Inflammatory macrophage (primary cell): ENCODE results near the gene IRAK2.
"Not testable (repeated sequence)": the region's sequence is repeated elsewhere in the genome, so short reads cannot be mapped to it uniquely, and the experiment has no call there.

Source experiments
- DNase-seq, 2 donors: peaks; one replicate each; pipeline ENCODE4 v3.0.0-alpha.2; 2020 to 2022

IRAK2 gene

GRCh38 chr3:10255835-10256234, 91.1 kb downstream of the IRAK2 start:
- DNase-seq: no peak

GRCh38 chr3:10259036-10259435, 94.3 kb downstream of the IRAK2 start:
- no peak for DNase-seq

DNA sequence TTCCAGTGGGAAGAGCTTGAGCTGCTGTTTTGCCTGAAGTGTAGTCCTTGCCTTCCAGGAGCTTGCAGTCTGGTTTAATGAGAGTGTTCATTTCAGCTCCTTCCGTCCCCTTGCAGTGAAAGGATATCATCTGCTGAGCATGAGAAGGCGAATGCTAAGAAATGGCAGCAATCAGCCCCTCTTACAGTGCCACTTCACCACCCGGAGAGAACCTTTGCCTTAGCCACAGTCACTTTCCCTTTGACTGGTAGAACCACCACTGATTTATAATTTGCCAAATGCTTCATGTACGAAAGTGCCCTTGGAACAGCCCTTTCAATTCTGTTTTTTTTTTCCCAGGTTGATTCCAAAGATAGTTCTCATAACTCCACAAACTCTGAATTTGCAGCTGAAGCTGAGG, 95.1 kb downstream of the IRAK2 start:
- no peak for DNase-seq

- no peak for DNase-seq
Observed at GRCh38 chr3:10260211-10260701, 95.5 kb downstream of the IRAK2 start.

DNA sequence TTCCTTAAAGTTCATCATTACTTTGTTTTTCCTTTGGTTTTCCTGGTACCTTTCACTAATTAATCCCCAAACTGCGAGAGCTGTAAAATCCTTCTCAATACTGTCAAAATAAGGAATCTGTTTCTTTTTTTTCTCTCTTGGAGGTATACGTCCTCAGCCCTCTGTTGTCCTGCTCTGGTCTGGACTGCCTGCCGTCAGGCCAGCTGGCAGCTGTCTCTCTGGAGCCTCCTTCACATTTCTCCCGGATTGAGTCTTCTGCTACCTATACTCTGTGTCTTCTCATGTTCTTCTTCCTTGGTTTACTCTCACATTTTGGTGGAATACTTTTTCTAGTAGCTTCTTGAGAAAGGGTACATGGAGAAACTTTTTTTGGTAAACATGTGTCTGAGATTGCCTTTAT, 97.3 kb downstream of the IRAK2 start:
- DNase-seq: no peak

DNA sequence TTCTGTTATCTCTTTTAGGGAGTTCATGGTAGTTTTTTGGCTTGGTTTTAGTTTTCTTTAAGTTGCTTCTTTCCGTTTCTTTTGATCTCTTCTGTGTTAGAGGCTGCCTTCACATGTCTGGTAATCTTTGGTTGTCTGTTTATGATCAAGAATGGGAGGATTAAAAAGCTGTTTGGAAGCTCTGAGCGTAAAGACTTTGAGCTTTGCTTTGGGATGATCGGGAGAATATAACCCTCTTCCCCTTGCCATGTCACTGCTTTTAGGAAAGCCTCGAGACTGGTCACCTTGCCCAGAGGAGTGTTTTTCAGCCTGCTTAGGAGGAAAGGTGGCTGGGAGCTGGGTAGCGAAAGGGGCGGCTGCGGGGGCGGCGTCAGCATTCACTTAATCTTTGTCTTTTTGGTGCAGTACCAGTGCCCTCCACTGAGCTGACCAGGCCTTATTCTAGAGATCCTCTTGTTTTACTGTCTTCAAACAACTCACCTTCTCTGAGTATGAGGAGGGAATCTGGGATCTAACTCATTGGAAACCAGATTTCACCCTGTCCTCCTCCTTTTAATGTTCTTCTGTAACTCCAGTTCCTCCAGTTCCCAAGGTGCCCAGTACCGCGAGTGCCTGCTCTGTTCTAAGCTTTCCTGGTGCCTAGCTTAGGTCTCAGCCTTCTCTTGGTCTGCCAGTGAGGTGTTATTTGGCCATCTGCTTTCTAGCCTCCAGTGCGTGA, 99.1 kb downstream of the IRAK2 start:
- DNase-seq: peak; percentile 24 to 30

DNA sequence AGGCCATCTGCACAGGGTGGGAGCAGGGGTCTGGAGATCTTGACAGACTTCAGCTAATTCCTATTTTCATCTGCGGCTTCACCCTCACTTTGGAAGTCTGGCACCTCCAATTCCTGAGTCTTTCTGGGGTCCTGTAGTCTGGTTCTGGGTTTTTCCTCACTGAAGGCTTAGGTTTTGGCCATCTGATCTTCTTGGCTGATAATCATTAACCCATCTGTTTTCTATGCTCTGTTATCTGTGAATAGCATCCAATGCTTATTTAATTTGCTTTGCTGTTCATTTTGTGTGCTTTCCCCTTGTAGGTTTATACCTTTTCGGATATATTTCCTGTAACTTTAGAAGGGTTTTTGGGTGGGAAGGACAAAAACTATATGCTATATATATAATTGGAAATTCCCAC, 101.1 kb downstream of the IRAK2 start:
- DNase-seq: no peak

DNA sequence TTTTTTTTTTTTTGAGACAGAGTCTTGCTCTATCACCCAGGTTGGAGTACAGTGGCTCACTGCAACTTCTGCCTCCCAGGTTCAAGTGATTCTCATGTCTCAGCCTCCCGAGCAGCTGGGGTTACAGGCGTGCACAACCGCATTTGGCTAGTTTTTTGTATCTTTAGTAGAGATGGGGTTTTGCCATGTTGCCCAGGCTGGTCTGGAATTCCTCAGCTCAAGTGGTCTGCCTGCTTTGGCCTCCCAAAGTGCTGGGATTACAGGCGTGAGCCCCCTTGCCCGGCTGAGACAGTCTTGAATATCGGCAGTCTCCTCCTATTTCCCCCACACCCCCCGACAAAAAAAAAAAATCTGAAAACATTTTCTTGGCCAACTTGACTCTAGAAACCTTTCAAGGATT, 102.2 kb downstream of the IRAK2 start:
- DNase-seq: not testable (repeated sequence)

DNA sequence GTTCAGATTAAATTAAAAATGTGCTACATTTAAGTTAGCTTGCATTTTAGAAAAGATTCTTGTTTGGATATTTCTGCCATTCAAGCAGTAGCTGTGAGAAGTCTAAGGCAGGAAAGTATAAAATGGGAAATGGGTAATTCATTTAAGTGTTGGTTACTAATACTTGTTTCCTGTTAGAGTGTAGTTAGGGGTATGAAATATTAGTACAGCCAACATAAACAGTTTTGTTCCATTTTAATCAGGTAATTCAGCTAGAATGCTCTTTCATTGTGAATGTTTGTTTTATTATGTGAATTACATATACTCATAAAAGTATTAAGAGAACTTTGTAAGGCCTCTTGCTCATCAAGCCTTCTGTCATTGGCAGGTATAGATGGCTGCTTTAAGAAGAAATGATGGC, 103.4 kb downstream of the IRAK2 start:
- DNase-seq: no peak

- DNase-seq: no peak
Observed at GRCh38 chr3:10268930-10269329, 104.2 kb downstream of the IRAK2 start.

- no peak for DNase-seq
Observed at GRCh38 chr3:10269443-10269842, 104.7 kb downstream of the IRAK2 start.

- DNase-seq: not testable (repeated sequence)
Observed at GRCh38 chr3:10272476-10272875, 107.8 kb downstream of the IRAK2 start.

- no peak for DNase-seq
Observed at GRCh38 chr3:10272977-10273376, 108.3 kb downstream of the IRAK2 start.

- peak; percentile 25 to 27 for DNase-seq
Observed at GRCh38 chr3:10273702-10274305, 109.1 kb downstream of the IRAK2 start.

DNA sequence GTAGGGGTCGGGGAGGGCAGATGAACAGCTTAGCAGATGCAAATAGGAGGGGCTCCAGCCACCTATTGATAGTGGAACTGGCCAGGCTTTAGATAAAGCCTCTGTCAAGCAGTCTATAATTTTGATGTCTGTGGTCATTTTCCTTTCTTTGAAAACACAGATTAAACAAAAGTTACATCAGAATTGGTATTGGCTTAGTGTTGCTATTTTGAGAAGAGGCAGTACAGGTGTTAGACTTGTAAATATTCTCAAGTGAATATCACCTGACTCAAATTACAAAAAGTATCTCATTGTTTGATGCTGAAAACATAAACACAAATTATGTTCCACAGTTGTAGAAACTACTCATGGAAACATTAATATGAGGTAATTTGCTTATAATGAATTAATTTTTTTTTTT, 109.9 kb downstream of the IRAK2 start:
- DNase-seq: no peak

DNA sequence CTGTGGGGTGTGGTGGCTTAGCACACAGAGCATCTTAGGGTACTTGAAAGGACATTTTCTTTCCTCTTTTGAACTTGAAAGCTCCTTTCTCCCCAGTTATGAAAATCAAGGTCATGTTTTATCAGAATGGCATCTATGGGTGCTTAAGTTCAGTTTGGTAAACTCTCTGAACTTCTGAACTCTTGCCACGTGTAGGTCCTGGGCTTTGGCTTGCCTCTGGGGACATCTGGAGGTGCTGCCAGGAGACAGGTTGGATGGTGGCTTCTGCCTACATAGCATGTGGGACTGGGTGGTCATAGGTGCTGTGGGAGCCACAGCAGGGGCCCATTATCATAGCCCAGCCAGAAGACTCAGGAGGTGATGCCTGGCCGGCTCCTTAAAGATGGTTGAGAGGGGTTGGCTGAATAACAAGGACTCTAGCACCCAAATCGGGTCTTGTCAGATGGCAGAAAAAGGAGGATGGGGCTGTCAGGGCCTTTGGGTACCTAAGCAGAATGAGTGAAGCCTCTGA, 112.5 kb downstream of the IRAK2 start:
- no peak for DNase-seq

- no peak for DNase-seq
Observed at GRCh38 chr3:10278501-10278900, 113.8 kb downstream of the IRAK2 start.

GRCh38 chr3:10279384-10280176, 114.9 kb downstream of the IRAK2 start:
- peak in 1 of 2 donors; percentile 40 for DNase-seq

GRCh38 chr3:10280177-10280529, 115.4 kb downstream of the IRAK2 start:
- DNase-seq: no peak

GRCh38 chr3:10280571-10280970, 115.9 kb downstream of the IRAK2 start:
- DNase-seq: no peak

DNA sequence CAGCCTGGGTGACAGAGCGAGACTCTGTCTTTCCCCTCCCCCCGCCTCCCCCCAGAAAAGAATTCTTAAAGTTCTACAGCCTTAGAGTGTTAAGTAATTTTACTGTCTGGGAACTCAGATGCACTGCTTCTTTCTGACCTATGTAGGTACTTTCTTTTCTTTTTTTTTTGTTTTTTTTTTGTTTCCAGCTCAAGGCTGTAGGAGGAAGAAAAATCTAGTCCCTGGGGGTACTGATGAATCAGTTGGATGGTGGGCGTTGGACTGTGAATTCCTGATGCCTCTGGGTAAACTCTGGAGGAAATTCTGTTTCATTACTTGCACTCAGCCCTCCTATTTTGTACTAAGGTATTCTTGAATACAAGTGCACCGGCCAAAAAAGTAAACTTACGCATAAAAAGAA, 117.2 kb downstream of the IRAK2 start:
- DNase-seq: no peak

- no peak for DNase-seq
Observed at GRCh38 chr3:10283638-10284037, 118.9 kb downstream of the IRAK2 start.

DNA sequence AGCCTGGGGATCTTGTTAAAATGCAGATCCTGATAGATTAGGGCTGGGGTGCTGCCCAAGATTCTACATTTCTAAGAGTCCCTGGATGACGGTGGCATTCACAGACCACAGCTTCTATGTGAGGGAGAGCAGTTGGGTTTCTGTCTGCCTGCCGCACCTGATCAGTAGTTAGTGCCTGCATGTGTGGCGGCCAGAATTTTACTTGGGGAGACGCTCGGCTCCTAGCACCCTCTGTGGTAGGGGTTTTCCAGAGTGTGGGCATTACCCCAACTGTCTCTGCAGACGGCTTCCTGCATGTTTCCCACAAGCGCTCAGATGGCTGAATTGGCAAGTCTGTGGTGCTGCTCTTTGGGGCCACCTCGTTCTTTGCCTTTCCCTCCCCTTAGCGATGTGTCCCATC, 119.8 kb downstream of the IRAK2 start:
- DNase-seq: no peak
